WTC11 (cell line): ENCODE results near the gene FAM167B. TPM values are rescaled to one million over a fixed set of nuclear protein-coding genes. Genes with fewer than 3 reads are reported as not detected.
A peak's percentile ranks its signal among the peaks of the same experiment; 100 is the strongest.

Experiments
- ATAC-seq: fragments of 200-7000 bp; cut with Tn5 transposase; 2 replicates; pipeline ENCODE4 v1.10.0; 2021; ENCODE audit warnings: mild to moderate bottlenecking, moderate library complexity
- CTCF ChIA-PET: fragments of 300-600 bp; sonication (Branson Sonifier 250); formaldehyde crosslinking; loops from one replicate; lab custom pipeline; 2021; ENCODE audit warnings: antibody characterized with exemption; lab: Charles Lee
- POLR2A ChIA-PET: fragments of 350-600 bp; sonication (Branson Sonifier 250); formaldehyde crosslinking; loops from one replicate; lab custom pipeline; 2021; ENCODE audit warnings: antibody characterized with exemption; lab: Charles Lee
- DNase-seq: peaks from one replicate; pipeline ENCODE4 v3.0.0; 2021; ENCODE audit warnings: low spot score
- H3K27ac Mint-ChIP-seq: 2 replicates; pipeline ENCODE4 v1.8.0; 2021; ENCODE audit warnings: mixed read lengths
- H3K27me3 Mint-ChIP-seq: 2 replicates; pipeline ENCODE4 v1.8.0; 2021; ENCODE audit warnings: low read depth, mild to moderate bottlenecking, moderate library complexity, mixed read lengths
- H3K36me3 Mint-ChIP-seq: 2 replicates; pipeline ENCODE4 v1.8.0; 2021; ENCODE audit warnings: mixed read lengths
- H3K4me1 Mint-ChIP-seq: 2 replicates; pipeline ENCODE4 v1.8.0; 2022; ENCODE audit warnings: mixed read lengths
- H3K4me3 Mint-ChIP-seq: 2 replicates; pipeline ENCODE4 v1.8.0; 2021; ENCODE audit warnings: mild to moderate bottlenecking, moderate library complexity, mixed read lengths
- H3K9me3 Mint-ChIP-seq: 2 replicates; pipeline ENCODE4 v1.8.0; 2021; ENCODE audit warnings: mixed read lengths
- ELF4 ChIP-seq: sonication (generic); formaldehyde crosslinking; IDR thresholded peaks from 2 replicates; pipeline ENCODE4 v1.8.1; 2022; ENCODE audit warnings: low read depth, mild to moderate bottlenecking, moderate library complexity, missing genetic modification reagents
- ERG ChIP-seq: fragments of 250-450 bp; sonication (Bioruptor Pico); IDR thresholded peaks from 2 replicates; pipeline ENCODE4 v1.8.0; 2021; ENCODE audit warnings: mild to moderate bottlenecking
- FOXP1 ChIP-seq: sonication (generic); formaldehyde crosslinking; IDR thresholded peaks from 2 replicates; pipeline ENCODE4 v1.8.0; 2022; ENCODE audit warnings: missing genetic modification reagents, mild to moderate bottlenecking, moderate library complexity, borderline replicate concordance
- JAZF1 ChIP-seq: fragments of 250-450 bp; sonication (Bioruptor Pico); IDR thresholded peaks from 2 replicates; pipeline ENCODE4 v1.9.0; 2021; ENCODE audit warnings: moderate library complexity, mild to moderate bottlenecking, inconsistent platforms
- MXD4 ChIP-seq: fragments of 250-450 bp; sonication (Bioruptor Pico); IDR thresholded peaks from 2 replicates; pipeline ENCODE4 v1.8.0; 2021; ENCODE audit warnings: mild to moderate bottlenecking, moderate library complexity, borderline replicate concordance
- TCF7 ChIP-seq: sonication (generic); formaldehyde crosslinking; IDR thresholded peaks from 2 replicates; pipeline ENCODE4 v1.8.0; 2022; ENCODE audit warnings: mild to moderate bottlenecking, low read depth, missing genetic modification reagents, moderate library complexity
- TP53 ChIP-seq: sonication (generic); formaldehyde crosslinking; IDR thresholded peaks from 2 replicates; pipeline ENCODE4 v1.8.1; 2023; ENCODE audit warnings: mild to moderate bottlenecking, missing genetic modification reagents
- ZNF121 ChIP-seq: sonication (generic); formaldehyde crosslinking; IDR thresholded peaks from 2 replicates; pipeline ENCODE4 v1.8.0; 2023; ENCODE audit warnings: missing genetic modification reagents
- ZNF263 ChIP-seq: sonication (generic); formaldehyde crosslinking; IDR thresholded peaks from 2 replicates; pipeline ENCODE4 v1.8.1; 2022; ENCODE audit warnings: low read depth, mild to moderate bottlenecking, moderate library complexity, missing genetic modification reagents
- ZNF512 ChIP-seq: sonication (generic); formaldehyde crosslinking; IDR thresholded peaks from 2 replicates; pipeline ENCODE4 v1.8.1; 2022; ENCODE audit warnings: missing genetic modification reagents, borderline replicate concordance
- total RNA-seq: library from RNA; stranded (reverse); gene quantifications from 3 replicates; pipeline ENCODE4 v1.2.3, GENCODE V29; 2021
- TF ChIP-seq, protein P1 (sequence below): sonication (generic); formaldehyde crosslinking; IDR thresholded peaks from 2 replicates; pipeline ENCODE4 v1.8.0; 2022; ENCODE audit warnings: mild to moderate bottlenecking, missing genetic modification reagents
- TF ChIP-seq, protein P2 (sequence below): sonication (generic); formaldehyde crosslinking; IDR thresholded peaks from 2 replicates; pipeline ENCODE4 v1.8.0; 2022; ENCODE audit warnings: mild to moderate bottlenecking, missing genetic modification reagents
- TF ChIP-seq, protein P3 (sequence below): sonication (generic); formaldehyde crosslinking; IDR thresholded peaks from 2 replicates; pipeline ENCODE4 v1.8.0; 2023; ENCODE audit warnings: mild to moderate bottlenecking, missing genetic modification reagents
- TF ChIP-seq, protein P4 (sequence below): sonication (generic); formaldehyde crosslinking; conservative IDR thresholded peaks from 2 replicates; pipeline ENCODE4 v1.8.1; 2023; ENCODE audit warnings: mild to moderate bottlenecking, low read depth, missing genetic modification reagents, moderate library complexity
- TF ChIP-seq, protein P5 (sequence below): sonication (generic); formaldehyde crosslinking; IDR thresholded peaks from 2 replicates; pipeline ENCODE4 v1.8.1; 2022; ENCODE audit warnings: low read depth, mild to moderate bottlenecking, moderate library complexity, missing genetic modification reagents, borderline replicate concordance

FAM167B gene
- total RNA-seq, 1 experiment from 2014 or later, result 5.4 TPM

GRCh38 chr1:32265846-32266245 is 18.8 kb downstream of the FAM167B start:
- no peak for TF ChIP-seq ZNF512 (CRISPR knock-in tag)
- TF ChIP-seq ZNF121, result 0 out of 2 replicates have a peak, but pooled peaks have one; percentile 8
- TF ChIP-seq, protein P1, sequence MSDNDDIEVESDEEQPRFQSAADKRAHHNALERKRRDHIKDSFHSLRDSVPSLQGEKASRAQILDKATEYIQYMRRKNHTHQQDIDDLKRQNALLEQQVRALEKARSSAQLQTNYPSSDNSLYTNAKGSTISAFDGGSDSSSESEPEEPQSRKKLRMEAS (CRISPR knock-in tag), result no peak
- H3K4me1 Mint-ChIP-seq, result peaks cover 13% of the 10 kb centered on the region; the same call in 1 of the 2 replicates
- ChIA-PET CTCF (interaction anchor here (0.7 to 4.1 kb wide), 3 partner anchors 12 to 85 kb away, joined by 3 to 15 read pairs (median 3); no protein-coding TSS in a partner anchor), POLR2A (no interaction called here)
- ATAC-seq (no peak), DNase-seq (no peak)
- no peak overlapping the region for H3K4me3 Mint-ChIP-seq
- H3K27me3 Mint-ChIP-seq, result no peaks in the 10 kb centered on the region
- H3K36me3 Mint-ChIP-seq, result no peaks in the 10 kb centered on the region
- peaks cover 7% of the 10 kb centered on the region for H3K9me3 Mint-ChIP-seq
- H3K27ac Mint-ChIP-seq, result no peak overlapping the region

- H3K4me3 Mint-ChIP-seq, result no peak overlapping the region
- peaks cover 13% of the 10 kb centered on the region for H3K4me1 Mint-ChIP-seq
- H3K27ac Mint-ChIP-seq, result peak overlapping the region; percentile 46; the same call in 1 of the 2 replicates
- H3K36me3 Mint-ChIP-seq, result no peaks in the 10 kb centered on the region
- ChIA-PET CTCF (interaction anchor here (0.6 to 4.1 kb wide), 2 partner anchors 19 to 254 kb away, joined by 3 to 15 read pairs; no protein-coding TSS in a partner anchor), POLR2A (interaction anchor here (0.6 kb wide), 1 partner anchor 26 kb away, joined by 4 read pairs; no protein-coding TSS in a partner anchor)
- no peaks in the 10 kb centered on the region for H3K27me3 Mint-ChIP-seq
- no peak for DNase-seq
- H3K9me3 Mint-ChIP-seq, result peaks cover 7% of the 10 kb centered on the region
- no peak for ATAC-seq
- TF ChIP-seq, protein P2, sequence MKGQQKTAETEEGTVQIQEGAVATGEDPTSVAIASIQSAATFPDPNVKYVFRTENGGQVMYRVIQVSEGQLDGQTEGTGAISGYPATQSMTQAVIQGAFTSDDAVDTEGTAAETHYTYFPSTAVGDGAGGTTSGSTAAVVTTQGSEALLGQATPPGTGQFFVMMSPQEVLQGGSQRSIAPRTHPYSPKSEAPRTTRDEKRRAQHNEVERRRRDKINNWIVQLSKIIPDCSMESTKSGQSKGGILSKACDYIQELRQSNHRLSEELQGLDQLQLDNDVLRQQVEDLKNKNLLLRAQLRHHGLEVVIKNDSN (CRISPR knock-in tag), result no peak
- TF ChIP-seq, protein P3, sequence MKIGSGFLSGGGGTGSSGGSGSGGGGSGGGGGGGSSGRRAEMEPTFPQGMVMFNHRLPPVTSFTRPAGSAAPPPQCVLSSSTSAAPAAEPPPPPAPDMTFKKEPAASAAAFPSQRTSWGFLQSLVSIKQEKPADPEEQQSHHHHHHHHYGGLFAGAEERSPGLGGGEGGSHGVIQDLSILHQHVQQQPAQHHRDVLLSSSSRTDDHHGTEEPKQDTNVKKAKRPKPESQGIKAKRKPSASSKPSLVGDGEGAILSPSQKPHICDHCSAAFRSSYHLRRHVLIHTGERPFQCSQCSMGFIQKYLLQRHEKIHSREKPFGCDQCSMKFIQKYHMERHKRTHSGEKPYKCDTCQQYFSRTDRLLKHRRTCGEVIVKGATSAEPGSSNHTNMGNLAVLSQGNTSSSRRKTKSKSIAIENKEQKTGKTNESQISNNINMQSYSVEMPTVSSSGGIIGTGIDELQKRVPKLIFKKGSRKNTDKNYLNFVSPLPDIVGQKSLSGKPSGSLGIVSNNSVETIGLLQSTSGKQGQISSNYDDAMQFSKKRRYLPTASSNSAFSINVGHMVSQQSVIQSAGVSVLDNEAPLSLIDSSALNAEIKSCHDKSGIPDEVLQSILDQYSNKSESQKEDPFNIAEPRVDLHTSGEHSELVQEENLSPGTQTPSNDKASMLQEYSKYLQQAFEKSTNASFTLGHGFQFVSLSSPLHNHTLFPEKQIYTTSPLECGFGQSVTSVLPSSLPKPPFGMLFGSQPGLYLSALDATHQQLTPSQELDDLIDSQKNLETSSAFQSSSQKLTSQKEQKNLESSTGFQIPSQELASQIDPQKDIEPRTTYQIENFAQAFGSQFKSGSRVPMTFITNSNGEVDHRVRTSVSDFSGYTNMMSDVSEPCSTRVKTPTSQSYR (CRISPR knock-in tag), result no peak
- TF ChIP-seq, protein P4, sequence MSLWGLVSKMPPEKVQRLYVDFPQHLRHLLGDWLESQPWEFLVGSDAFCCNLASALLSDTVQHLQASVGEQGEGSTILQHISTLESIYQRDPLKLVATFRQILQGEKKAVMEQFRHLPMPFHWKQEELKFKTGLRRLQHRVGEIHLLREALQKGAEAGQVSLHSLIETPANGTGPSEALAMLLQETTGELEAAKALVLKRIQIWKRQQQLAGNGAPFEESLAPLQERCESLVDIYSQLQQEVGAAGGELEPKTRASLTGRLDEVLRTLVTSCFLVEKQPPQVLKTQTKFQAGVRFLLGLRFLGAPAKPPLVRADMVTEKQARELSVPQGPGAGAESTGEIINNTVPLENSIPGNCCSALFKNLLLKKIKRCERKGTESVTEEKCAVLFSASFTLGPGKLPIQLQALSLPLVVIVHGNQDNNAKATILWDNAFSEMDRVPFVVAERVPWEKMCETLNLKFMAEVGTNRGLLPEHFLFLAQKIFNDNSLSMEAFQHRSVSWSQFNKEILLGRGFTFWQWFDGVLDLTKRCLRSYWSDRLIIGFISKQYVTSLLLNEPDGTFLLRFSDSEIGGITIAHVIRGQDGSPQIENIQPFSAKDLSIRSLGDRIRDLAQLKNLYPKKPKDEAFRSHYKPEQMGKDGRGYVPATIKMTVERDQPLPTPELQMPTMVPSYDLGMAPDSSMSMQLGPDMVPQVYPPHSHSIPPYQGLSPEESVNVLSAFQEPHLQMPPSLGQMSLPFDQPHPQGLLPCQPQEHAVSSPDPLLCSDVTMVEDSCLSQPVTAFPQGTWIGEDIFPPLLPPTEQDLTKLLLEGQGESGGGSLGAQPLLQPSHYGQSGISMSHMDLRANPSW (CRISPR knock-in tag), result no peak
- TF ChIP-seq FOXP1 (CRISPR knock-in tag), result no peak
- TF ChIP-seq JAZF1 (CRISPR knock-in tag), result no peak
- no peak for TF ChIP-seq TP53 (CRISPR knock-in tag)
Measured at GRCh38 chr1:32266921-32267591, 20.0 kb downstream of the FAM167B start.

GRCh38 chr1:32269744-32270143 is 22.7 kb downstream of the FAM167B start:
- Mint-ChIP-seq H3K9me3 (peaks cover 7% of the 10 kb centered on the region), H3K4me1 (peaks cover 33% of the 10 kb centered on the region), H3K36me3 (no peaks in the 10 kb centered on the region), H3K27ac (no peak overlapping the region), H3K4me3 (no peak overlapping the region), H3K27me3 (no peaks in the 10 kb centered on the region)
- no peak for ATAC-seq
- ChIA-PET CTCF (no interaction called here), POLR2A (interaction anchor here (0.6 kb wide), 1 partner anchor 1611 kb away, joined by 7 read pairs; no protein-coding TSS in a partner anchor)
- DNase-seq, result no peak
- TF ChIP-seq, protein P4 (CRISPR knock-in tag), result no peak
- TF ChIP-seq TCF7 (CRISPR knock-in tag) (no peak), ERG (CRISPR knock-in tag) (no peak), ZNF121 (no peak), ZNF263 (CRISPR knock-in tag) (no peak), MXD4 (CRISPR knock-in tag) (no peak), ELF4 (CRISPR knock-in tag) (no peak)
- TF ChIP-seq, protein P5, sequence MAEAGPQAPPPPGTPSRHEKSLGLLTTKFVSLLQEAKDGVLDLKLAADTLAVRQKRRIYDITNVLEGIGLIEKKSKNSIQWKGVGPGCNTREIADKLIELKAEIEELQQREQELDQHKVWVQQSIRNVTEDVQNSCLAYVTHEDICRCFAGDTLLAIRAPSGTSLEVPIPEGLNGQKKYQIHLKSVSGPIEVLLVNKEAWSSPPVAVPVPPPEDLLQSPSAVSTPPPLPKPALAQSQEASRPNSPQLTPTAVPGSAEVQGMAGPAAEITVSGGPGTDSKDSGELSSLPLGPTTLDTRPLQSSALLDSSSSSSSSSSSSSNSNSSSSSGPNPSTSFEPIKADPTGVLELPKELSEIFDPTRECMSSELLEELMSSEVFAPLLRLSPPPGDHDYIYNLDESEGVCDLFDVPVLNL (CRISPR knock-in tag), result no peak
